ENCODE results near the gene NUMB. TPM values are rescaled to one million over a fixed set of nuclear protein-coding genes. Genes with fewer than 3 reads are reported as not detected.

The NUMB gene
- total RNA-seq, 4 donors from 2014 or later, result 43.1 to 83.4 (median 50.2) TPM

GRCh38 chr14:73244541-73245290 lies 213.6 kb downstream of the NUMB start:
- Histone ChIP-seq H3K9me3 (no peaks in the 10 kb centered on the region), H3K27me3 (peaks cover 4% of the 10 kb centered on the region), H3K4me3 (no peak overlapping the region), H3K4me1 (peaks cover 39% of the 10 kb centered on the region), H3K36me3 (no peaks in the 10 kb centered on the region), H3K27ac (no peak overlapping the region)
- TF ChIP-seq POLR2A (IDR thresholded peaks at IDR 0.05) (no peak), POLR2AphosphoS5 (IDR thresholded peaks at IDR 0.05) (no peak), EP300 (IDR thresholded peaks at IDR 0.05) (no peak), CTCF (IDR thresholded peaks at IDR 0.05) (no peak)
- WGBS, result 83% methylated on average over 12 of the region's 14 CpGs
- no peak for DNase-seq (ENCODE audit: low spot score in 2 of 2)

- Histone ChIP-seq H3K4me1 (peaks cover 48% of the 10 kb centered on the region), H3K9me3 (no peaks in the 10 kb centered on the region), H3K27ac (no peak overlapping the region), H3K36me3 (no peaks in the 10 kb centered on the region), H3K4me3 (no peak overlapping the region), H3K27me3 (peaks cover 7% of the 10 kb centered on the region)
- WGBS, result 100% methylated on average over 2 of the region's 2 CpGs
- TF ChIP-seq POLR2AphosphoS5 (IDR thresholded peaks at IDR 0.05), result no peak
- no peak for TF ChIP-seq EP300 (IDR thresholded peaks at IDR 0.05)
- no peak for TF ChIP-seq CTCF (IDR thresholded peaks at IDR 0.05)
- TF ChIP-seq POLR2A (IDR thresholded peaks at IDR 0.05), result no peak
- no peak for DNase-seq (ENCODE audit: low spot score in 2 of 2)
These were observed 214.6 kb downstream of the NUMB start for GRCh38 chr14:73243748-73244147.

DNA sequence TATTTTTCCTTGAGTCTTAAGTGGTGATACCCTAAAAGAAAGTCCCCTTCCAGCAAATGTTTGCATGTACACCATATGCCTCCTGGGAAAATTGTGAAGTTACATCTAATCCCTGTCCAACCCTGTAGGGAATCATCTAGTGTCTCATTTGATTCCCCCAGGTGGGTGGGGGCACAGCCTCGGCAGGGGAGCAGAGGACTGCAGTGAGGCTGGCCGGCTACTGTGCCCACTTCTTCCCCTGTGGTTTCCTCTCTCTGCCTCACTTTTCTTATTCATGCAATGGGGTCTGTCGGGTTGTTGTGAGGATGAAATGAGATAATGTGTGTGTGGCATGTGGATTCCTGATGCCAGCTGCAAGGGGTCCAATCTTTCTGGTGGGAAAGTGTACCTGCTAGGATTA lies 215.0 kb downstream of the NUMB start:
- DNase-seq (ENCODE audit: low spot score in 2 of 2), result no peak
- no peaks in the 10 kb centered on the region for H3K36me3 ChIP-seq
- H3K27ac ChIP-seq, result no peak overlapping the region
- no peak for TF ChIP-seq POLR2AphosphoS5 (IDR thresholded peaks at IDR 0.05)
- no peak for TF ChIP-seq EP300 (IDR thresholded peaks at IDR 0.05)
- TF ChIP-seq CTCF (IDR thresholded peaks at IDR 0.05), result no peak
- no peak for TF ChIP-seq POLR2A (IDR thresholded peaks at IDR 0.05)
- H3K4me3 ChIP-seq, result no peak overlapping the region
- no peaks in the 10 kb centered on the region for H3K9me3 ChIP-seq
- peaks cover 52% of the 10 kb centered on the region for H3K4me1 ChIP-seq
- H3K27me3 ChIP-seq, result peaks cover 7% of the 10 kb centered on the region
- 83% methylated on average over 3 of the region's 3 CpGs for WGBS

- 43% methylated on average over 6 of the region's 6 CpGs for WGBS
- no peaks in the 10 kb centered on the region for H3K9me3 ChIP-seq
- DNase-seq (ENCODE audit: low spot score in 2 of 2), result no peak
- no peak for TF ChIP-seq EP300 (IDR thresholded peaks at IDR 0.05)
- TF ChIP-seq CTCF (IDR thresholded peaks at IDR 0.05), result no peak
- TF ChIP-seq POLR2AphosphoS5 (IDR thresholded peaks at IDR 0.05), result no peak
- TF ChIP-seq POLR2A (IDR thresholded peaks at IDR 0.05), result no peak
- peaks cover 7% of the 10 kb centered on the region for H3K27me3 ChIP-seq
- no peaks in the 10 kb centered on the region for H3K36me3 ChIP-seq
- no peak overlapping the region for H3K4me3 ChIP-seq
- H3K4me1 ChIP-seq, result peaks cover 61% of the 10 kb centered on the region
- peak overlapping the region; percentile 34 for H3K27ac ChIP-seq
These were observed 215.9 kb downstream of the NUMB start for GRCh38 chr14:73242357-73242901.

DNA sequence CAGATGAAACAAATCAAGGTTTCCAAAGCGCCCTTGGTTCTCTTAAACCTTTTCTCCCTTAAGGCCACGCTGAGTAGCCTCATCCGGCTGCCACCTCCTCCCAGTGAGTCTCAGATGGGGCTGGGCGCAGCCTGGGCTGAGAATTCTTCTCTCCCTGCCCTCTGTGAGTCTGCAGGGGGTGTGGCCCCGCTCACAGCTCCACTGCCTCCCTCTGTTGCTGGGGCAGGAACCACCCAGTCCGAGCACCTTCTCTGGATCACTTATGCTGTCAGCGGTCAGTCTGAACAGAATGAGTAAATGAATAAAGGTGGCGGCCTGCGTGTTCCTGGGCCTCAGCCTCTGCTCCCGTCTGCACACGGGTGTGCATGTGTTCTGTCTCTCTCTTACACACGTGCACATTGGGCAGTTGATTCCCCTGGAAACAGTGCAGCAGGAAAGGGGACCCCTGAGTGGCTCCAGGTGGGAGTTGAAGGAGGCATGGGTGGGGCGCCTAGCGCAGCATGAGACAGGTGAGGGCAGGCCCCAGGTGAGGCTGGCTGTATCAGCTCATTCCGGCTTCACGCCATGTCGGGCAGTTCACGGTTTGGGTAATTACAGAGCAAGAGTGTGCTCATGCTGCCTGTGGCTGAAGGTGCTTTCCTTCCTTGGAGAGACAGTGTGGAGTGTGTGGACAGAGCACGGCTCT lies 216.7 kb downstream of the NUMB start:
- Histone ChIP-seq H3K4me3 (no peak overlapping the region), H3K4me1 (peaks cover 68% of the 10 kb centered on the region), H3K27me3 (peaks cover 7% of the 10 kb centered on the region), H3K9me3 (no peaks in the 10 kb centered on the region), H3K36me3 (no peaks in the 10 kb centered on the region), H3K27ac (peak overlapping the region; percentile 34)
- WGBS, result 58% methylated on average over 6 of the region's 19 CpGs
- TF ChIP-seq POLR2A (IDR thresholded peaks at IDR 0.05), result no peak
- no peak for TF ChIP-seq EP300 (IDR thresholded peaks at IDR 0.05)
- no peak for TF ChIP-seq CTCF (IDR thresholded peaks at IDR 0.05)
- TF ChIP-seq POLR2AphosphoS5 (IDR thresholded peaks at IDR 0.05), result no peak
- peak in 1 of 2 donors; percentile 74 for DNase-seq (ENCODE audit: low spot score in 2 of 2)

All from suprapubic skin (tissue), 4 donors.